ENCODE measurements around the gene MAN2A2.
A peak's percentile ranks its signal among the peaks of the same experiment; 100 is the strongest.

MAN2A2 gene

DNA sequence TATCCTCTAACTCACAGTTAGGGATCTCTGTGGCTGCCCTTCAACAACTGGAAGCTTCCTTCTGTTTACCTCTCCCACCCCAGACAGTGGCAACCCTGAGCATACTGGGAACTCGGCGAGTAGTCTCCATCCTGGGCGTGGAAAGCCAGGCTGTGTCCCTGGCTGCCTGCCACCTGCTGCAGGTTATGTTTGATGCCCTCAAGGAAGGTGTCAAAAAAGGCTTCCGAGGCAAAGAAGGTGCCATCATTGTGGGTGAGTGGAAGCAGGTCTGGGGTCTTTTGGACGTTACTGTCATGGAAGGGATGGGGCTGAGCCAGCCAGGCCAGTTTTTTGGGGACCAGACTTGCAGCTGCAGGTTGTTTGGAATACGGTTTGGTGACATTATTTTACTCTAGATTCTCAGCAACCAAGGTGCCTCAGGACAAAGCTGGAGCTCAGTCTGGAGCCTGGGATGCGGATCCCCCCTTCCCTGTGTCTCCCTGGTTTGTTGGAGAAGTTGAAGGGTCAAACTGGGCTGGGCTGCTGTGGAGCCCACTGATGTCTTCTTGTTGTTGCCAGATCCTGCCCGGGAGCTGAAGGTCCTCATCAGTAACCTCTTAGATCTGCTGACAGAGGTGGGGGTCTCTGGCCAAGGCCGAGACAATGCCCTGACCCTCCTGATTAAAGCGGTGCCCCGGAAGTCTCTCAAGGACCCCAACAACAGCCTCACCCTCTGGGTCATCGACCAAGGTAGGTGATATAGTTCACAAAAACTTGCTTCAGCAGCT is 39.4 kb downstream of the MAN2A2 start:
- no peak for DNase-seq (ENCODE audit: low read depth, low spot score)

DNA sequence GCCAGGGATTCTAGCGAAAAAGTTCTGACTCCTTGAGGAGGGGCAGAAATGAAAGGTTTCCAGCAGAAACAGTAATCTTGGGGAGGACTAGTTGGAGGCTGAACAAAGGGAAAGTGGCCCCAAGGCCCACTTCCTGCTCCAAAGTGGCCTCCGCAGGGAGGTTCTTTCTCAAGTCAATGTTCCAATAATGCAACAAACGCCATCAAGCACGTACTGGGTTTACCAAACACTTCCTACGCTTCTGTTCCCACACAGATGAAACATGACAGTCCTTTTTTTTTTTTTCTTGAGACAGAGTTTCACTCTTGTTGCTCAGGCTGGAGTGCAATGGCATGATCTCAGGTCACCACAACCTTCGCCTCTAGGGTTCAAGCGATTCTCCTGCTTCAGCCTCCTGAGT is 42.0 kb downstream of the MAN2A2 start:
- DNase-seq (ENCODE audit: low read depth, low spot score), result no peak

DNA sequence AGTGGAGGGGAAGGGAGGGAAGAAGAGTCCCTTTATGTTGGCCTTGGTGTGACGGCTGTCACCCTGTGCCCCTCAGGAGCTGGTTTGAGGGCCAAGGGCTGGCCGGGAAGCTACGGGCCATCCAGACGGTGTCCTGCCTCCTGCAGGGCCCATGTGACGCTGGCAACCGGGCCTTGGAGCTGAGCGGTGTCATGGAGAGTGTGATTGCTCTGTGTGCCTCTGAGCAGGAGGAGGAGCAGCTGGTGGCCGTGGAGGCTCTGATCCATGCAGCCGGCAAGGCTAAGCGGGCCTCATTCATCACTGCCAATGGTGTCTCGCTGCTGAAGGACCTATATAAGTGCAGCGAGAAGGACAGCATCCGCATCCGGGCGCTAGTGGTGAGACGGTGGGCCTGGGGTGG is 43.4 kb downstream of the MAN2A2 start:
- DNase-seq (ENCODE audit: low read depth, low spot score), result no peak

DNA sequence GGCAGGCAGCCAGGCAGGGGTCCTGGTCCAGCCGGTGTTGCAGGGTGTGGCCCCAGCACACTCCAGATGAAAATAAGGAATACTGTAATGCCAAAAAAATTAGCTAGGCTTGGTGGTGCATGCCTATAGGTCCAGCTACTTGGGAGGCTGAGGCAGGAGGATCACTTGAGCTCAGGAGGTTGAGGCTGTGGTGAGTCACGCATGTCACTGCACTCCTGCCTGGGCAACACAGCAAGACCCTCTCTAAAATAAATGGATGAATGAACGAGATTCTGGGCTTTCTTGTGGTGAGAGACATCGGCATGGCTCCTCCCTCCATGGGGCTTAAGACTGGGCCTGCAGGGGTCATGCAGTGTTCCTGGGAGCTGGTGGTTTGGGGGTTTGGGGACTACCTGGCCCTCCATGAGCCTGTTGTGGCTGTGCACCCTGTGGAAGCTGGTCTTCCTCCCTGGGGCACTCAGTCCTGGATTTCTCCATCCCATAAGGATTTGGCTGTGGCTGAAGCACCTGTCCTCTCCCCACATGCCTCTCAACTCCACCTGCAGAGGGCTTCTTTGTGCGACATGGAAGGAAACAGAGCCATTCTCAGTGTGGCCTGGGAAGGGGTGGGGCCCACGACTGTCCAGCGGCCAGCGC is 44.0 kb downstream of the MAN2A2 start:
- no peak for DNase-seq (ENCODE audit: low read depth, low spot score)

DNA sequence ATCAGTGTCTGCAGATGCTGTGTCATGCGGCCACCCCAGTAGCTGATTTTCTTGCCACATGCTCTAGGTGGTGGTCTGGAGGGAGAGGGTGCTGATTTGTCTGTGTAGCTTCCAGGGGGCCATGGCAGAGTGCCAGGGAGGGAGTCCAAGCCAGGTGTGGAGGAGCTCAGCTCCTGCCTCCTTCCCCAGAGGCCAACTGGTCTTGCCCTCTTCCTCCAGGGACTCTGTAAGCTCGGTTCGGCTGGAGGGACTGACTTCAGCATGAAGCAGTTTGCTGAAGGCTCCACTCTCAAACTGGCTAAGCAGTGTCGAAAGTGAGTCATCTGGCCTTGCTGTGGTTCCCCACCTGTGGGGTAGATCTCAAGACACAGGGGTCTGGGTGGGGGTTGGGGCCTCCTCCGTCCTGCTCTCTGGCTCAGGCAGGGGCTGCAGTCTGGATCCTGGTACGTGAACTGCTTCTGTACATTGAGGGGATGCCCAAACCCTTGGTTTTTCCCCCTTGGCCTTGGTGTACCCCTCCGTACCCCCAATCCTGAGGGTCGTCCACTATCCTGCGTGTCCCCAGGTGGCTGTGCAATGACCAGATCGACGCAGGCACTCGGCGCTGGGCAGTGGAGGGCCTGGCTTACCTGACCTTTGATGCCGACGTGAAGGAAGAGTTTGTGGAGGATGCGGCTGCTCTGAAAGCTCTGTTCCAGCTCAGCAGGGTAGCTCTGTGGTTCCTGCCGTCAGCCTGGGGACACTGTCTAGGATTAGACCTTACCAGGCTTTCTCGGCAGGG is 44.7 kb downstream of the MAN2A2 start:
- DNase-seq (ENCODE audit: low read depth, low spot score), result no peak

DNA sequence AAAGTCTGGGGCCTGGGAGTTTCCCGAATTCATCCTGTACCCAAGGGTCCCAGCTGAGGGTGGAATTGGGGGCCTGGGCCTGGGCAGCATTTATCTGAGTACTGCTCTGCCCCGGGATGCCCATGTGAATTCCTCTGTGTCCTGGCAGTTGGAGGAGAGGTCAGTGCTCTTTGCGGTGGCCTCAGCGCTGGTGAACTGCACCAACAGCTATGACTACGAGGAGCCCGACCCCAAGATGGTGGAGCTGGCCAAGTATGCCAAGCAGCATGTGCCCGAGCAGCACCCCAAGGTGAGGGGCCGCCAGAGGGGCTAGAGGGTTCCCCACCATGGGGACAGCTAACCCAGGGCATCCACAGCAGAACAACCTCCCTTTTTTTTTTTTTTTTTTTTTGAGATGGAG is 45.4 kb downstream of the MAN2A2 start:
- no peak for DNase-seq (ENCODE audit: low read depth, low spot score)

DNA sequence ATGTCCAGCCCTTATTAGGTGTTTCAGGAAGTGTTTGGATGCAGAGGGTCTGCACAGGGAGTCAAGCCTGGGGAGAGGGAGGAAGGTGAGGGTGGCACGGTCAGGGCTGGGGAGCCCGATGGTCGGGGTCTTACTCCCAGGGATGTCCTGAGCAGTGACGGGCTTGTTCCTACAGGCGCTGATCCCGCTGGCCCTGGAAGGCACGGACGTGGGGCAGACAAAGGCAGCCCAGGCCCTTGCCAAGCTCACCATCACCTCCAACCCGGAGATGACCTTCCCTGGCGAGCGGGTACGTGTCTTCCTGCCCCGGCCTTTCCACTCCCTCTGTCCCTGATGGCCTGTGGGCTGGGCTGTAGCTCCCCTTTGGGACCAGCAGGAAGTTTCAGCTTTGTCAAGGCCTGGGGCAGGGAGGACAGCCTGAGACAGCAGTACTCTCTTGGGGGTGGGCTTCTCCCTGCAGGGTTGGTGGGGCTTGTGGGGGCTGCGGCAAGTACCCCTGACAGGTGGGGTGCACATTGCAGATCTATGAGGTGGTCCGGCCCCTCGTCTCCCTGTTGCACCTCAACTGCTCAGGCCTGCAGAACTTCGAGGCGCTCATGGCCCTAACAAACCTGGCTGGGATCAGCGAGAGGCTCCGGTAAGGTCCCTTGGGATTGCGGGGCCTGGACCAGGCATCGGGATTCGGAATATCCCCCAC is 47.0 kb downstream of the MAN2A2 start:
- no peak for DNase-seq (ENCODE audit: low read depth, low spot score)

DNA sequence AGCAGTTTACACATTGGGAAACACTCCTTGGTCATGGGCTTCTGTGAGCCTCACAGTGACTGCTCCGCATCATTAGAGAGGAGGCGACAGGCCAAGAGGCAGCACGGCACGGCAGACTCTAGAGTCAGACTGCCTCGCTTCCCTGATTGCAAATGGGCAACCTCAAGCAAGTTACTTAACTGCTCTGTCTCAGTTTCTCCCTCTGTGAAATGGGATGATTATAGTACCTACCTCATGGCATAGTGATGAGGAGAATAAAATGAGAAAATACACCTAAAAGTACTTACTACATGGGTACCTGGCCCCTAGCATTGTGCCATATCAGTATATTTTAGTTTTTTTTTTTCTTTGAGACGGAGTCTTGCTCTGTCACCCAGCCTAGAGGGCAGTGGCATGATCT is 47.6 kb downstream of the MAN2A2 start:
- no peak for DNase-seq (ENCODE audit: low read depth, low spot score)

DNA sequence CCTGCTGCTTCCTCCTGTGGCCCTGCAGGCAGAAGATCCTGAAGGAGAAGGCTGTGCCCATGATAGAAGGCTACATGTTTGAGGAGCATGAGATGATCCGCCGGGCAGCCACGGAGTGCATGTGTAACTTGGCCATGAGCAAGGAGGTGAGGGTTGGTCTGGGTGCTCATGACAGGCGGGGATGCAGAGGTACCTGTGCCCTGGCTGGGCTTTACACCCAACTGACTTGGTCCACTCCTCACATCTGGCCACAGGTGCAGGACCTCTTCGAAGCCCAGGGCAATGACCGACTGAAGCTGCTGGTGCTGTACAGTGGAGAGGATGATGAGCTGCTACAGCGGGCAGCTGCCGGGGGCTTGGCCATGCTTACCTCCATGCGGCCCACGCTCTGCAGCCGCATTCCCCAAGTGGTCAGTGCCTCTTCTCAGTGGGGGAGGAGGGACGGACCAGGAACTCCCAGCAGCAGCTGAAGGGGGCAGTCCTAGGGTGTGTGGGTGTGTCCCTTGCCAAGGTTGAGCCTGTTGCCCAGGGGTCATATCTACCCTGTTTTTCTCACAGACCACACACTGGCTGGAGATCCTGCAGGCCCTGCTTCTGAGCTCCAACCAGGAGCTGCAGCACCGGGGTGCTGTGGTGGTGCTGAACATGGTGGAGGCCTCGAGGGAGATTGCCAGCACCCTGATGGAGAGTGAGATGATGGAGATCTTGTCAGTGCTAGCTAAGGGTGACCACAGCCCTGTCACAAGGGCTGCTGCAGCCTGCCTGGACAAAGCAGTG is 50.0 kb downstream of the MAN2A2 start:
- no peak for DNase-seq (ENCODE audit: low read depth, low spot score)

DNA sequence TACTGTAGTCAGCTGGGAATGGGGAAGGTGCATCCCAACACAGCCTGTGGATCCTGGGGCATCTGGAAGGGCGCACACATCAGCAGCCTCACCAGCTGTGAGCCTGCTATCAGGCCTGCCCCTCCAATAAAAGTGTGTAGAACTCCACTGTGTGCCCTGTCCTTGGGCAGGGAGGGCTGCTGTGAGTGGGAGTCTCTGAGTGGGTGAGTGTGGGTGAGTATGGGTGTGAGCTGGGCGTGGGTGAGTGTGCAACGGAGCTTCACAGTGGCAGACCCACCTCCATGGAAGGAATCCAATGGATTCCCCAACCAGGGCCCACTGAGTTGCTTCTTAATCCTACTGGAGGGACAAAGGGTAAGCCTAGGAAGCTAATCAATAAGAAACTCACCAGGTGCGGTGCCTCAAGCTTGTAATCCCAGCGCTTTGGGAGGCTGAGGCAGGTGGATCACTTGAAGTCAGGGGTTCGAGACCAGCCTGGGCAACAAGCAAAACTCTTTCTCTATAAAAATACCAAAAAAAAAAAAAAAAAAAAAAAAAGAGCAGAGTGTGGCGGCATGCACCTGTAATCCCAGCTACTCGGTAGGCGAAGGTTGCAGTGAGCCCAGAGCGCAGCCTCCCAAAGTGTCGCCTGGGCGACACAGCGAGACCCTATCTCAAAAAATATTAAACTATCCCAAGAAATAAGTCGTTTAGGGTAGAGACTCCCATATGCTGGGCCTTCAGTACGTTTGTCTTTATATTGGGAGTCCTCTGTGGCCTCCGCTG is 51.0 kb downstream of the MAN2A2 start:
- DNase-seq (ENCODE audit: low read depth, low spot score), result no peak

DNA sequence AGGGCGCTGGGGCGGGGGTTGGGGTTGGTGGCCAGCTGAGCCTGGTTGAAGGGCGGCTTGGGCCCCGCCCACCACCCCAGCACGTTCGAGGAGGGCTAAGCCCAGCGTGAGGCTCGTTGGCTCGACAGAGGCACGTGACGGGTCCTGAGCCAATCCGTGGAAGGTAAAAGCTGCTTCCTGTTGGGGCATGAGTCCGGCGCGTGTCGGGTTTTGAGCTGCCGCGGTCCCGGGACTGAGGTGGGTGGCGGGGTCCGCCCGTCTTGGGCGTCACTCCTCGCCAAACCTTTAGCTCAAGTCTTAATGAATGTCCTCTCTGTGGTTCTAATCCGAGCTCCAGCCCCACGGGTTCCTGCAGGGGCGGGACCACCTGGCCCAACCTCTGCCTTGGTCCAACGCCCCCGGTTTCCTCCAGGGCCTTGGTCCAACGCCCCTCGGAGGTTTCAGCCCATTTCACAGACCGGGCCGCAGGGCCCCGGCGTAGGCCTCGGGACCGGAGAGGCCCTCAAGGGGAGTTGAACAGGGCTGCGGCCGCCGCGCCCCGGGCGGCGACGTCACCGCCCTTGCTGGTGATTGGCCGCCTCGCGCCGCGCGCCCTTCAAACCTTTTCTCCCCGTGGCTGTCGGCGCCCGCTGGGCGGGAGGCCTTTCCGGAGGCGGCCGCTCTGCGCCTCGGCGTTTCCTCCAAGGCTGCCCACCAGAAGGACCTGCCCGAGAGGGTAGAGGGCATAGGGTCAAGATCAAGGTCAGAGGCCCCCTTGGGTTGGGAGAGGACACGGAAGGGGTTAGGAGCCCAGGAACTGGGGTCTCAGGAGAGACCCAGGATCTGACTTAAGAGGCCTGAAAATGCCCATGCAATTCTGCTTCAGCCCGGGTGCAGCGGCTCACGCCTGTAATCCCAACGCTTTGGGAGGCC is 51.9 kb downstream of the MAN2A2 start, which contains the start of gene RCCD1:
Gene RCCD1, plus strand, starts transcription at position 173 of the 912 bp plus-strand sequence. CDS start 1,851 bp downstream, outside the sequence.
- peak; percentile 81 for DNase-seq (ENCODE audit: low read depth, low spot score)

DNA sequence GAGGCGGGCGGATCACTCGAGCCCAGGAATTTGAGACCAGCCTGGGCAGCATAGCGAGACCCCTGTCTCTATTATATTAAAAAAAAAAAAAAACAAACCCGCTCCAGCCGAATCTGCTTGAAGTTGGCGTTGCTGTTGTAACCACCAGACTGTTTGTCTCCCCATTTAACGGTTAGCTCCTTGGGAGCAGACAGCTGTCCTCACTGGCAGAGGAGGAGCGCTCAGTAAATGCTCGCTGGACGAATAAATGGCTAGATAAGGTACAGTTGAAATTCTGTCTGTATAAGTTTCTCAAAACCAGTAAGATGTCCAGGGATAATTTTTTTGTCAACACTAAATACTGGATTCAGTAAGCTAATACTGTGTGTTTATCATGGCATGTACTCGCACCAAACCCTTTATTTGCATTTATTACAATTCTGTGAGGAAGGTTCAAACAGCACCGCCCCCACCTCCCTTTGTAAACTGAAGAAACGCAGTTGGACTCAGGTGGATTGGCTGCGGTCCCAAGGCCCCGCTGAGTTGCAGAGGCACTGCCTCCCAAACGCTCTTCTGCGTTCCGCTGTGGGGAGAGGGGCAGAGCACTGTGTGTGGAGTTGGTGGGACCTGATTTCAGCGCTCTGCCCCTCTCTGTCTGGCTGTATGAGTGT is 52.6 kb downstream of the MAN2A2 start:
- DNase-seq (ENCODE audit: low read depth, low spot score), result no peak

DNA sequence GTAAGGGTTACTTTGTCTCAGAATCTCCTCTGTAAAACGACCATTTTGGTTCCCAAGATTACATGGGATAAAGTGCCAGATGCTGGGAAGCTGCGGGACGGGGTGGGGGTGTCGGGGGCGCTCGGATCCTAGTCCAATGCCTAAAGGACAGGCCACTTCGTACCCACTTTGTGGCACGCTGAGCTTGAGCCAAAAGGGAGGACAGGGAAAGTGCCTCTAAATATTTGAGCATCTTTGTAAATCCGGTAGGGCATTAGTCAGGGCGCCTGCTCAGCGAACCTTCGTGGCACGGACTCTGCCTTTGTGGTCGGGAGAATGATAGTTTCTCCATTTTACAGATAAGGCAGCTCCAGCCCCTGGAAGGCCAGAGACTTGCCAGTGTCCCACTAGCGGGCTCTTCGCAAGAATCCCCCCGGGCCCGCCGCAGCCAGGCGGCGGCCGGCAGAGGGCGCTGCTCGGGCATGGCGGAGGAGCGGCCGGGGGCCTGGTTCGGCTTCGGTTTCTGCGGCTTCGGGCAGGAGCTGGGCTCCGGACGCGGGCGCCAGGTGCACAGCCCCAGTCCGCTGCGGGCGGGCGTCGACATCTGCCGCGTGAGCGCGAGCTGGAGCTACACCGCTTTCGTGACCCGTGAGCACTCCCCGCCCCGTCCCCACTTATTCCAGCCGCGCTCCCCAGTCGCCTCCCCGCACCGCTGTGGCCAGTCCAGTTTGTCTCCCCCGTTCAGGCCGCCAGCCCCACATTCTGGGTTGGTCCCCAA is 53.4 kb downstream of the MAN2A2 start:
- no peak for DNase-seq (ENCODE audit: low read depth, low spot score)

DNA sequence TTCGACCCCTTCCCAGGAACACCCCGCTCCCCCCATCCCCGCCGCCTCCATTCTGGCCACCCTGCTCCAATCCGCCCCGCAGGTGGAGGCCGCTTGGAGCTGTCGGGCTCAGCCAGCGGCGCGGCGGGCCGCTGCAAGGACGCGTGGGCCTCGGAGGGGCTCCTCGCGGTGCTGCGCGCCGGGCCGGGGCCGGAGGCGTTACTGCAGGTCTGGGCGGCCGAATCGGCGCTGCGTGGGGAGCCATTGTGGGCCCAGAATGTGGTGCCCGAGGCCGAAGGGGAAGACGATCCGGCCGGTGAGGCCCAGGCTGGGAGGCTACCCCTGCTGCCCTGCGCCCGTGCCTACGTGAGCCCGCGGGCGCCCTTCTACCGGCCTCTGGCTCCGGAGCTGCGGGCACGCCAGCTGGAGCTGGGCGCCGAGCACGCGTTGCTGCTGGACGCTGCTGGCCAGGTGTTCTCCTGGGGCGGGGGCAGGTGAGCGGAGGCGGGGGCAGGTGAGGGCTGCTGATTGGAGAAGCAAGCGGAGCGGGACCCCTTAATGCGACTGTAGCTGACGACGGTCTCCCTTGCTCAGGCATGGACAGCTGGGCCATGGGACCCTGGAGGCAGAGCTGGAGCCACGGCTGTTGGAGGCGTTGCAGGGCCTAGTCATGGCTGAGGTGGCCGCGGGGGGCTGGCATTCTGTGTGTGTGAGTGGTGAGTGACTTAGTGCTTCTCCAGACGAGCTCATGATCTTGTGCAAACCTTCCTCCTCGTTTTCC is 54.1 kb downstream of the MAN2A2 start:
- no peak for DNase-seq (ENCODE audit: low read depth, low spot score)

DNA sequence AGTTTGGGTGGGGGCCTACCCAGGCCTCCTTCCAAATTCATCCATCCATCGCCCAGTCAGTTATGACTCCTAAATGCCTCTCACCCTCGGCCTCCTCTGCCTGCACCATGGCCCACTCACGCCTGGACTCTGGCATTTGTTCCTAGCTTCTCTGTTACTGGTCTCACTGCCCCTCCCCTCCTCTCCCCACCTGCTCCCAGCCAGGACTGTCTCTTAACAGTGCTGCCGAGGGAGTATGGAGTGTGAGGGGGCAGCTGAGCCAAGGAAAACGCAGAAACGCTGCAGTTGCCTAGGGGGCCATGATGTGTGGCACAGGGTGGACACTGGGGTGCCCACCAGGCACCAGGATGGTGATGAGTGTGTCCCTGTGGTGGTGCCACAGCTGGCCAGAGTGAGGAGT is 54.7 kb downstream of the MAN2A2 start:
- DNase-seq (ENCODE audit: low read depth, low spot score), result no peak

DNA sequence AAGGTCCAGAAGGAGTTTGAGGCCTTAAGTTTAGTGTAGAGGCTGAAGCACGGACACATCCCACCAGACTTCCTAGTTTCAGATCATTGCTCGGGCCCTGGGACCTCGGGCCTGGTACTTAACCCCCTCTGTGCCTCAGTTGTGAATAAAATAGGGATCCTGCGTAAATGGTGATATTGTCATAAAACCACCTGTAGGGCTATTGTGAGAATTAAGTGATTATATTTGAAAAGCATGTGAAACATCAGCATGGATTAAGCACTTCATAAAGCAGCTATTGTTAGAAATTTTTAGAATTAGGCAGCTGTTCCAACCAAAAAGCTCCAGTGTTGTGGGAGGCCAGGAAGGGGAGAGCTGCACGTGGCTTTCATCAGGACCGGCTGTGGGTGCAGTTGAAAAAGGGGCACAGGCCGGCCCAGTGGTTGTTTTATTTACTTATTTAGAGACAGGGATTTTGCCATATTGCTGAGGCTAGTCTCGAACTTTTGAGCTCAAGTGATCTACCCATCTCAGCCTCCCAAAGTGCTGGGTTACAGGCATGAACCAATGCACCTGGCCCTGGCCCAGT is 56.0 kb downstream of the MAN2A2 start:
- DNase-seq (ENCODE audit: low read depth, low spot score), result no peak

DNA sequence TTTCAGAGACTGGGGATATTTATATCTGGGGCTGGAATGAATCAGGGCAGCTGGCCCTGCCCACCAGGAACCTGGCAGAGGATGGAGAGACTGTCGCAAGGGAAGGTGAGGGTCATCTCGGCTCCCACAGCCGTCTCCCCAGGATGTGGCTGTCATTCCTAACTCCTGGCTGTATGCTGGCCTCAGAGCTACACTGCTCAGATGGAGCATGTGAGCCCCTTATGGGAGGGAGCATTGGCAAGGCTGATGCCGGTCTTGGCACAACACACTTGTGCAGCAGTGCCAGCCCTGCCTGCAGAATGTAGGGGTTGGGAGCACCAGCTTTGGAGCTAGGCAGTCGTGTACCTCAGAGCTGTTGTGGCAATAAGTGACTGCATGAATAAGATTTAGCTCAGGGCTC is 56.8 kb downstream of the MAN2A2 start:
- no peak for DNase-seq (ENCODE audit: low read depth, low spot score)

Measured in iPS DF 19.7 (cell line).